ENCODE measurements around the gene OSGEP.

OSGEP gene

DNA sequence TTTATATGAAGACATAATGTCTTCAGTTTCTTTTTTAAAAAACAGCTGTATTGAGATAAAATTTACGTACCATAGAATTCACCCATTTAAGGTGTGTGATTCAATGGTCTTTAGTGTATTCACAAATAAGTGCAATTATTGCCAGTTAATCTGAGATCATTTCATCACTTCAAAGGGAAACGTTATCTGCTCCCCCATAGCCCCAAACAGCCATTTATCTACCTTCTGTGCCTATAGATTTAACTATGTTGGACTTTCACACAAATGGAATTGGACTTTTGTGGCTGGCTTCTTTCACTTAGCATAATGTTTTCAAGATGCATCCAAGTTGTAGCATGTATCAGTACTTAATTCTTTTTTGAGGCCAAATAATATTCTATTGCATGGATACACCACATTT lies 24.3 kb upstream of the OSGEP start:
- no peak for TF ChIP-seq FOXA1 (IDR thresholded peaks at IDR 0.05)
- no peak for TF ChIP-seq CTBP1 (IDR thresholded peaks at IDR 0.05; ENCODE audit: borderline replicate concordance)
- no peak for TF ChIP-seq NFRKB (IDR thresholded peaks at IDR 0.05)
- no peak for TF ChIP-seq SP1 (IDR thresholded peaks at IDR 0.05)
- TF ChIP-seq TARDBP (IDR thresholded peaks at IDR 0.05): no peak
- POLR2A ChIA-PET: interaction anchor here (1.6 to 2.1 kb wide), 2 partner anchors 9 to 17 kb away, joined by 4 to 7 read pairs; partner anchors contain the start of genes PIP4P1 and PNP
- DNase-seq (ENCODE audit: extremely low spot score): no peak
- CTCF ChIA-PET: no interaction called here

DNA sequence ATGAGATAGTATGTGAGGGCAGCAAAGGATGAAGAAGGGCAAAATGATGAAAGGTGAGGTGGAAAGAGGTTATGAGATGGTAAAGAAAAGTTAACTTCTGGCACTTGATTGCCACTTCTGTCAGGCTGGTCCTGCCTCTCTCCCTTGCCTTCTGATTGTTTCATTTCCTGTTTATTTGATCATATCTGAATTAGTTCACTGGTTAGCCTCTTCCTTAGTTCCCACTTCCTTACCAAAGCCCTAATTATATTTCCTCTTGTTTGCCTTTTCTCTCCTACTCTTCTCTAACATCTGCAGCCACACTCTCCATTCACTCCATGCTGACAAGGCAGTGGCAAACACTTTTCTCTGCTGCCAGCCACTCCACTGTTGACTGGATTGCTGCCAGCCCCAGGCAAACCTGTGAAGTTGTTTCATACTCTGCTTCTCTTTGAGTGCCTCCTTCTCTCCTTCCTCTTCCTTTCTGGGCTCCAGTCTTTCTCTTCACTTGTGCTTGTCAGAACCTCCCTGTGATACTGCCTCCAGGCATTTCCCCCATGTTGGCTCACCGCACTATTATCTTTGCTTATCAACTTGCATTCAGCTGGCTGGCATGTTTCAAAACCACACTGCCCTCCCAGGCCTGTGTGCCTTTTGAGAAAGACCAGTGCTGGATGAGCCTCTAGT lies 22.7 kb upstream of the OSGEP start:
- TF ChIP-seq L3MBTL2 (conservative IDR thresholded peaks at IDR 0.05) (no peak), TARDBP (IDR thresholded peaks at IDR 0.05) (no peak), SP1 (IDR thresholded peaks at IDR 0.05) (no peak), FOXA1 (IDR thresholded peaks at IDR 0.05) (no peak), HDGF (IDR thresholded peaks at IDR 0.05; ENCODE audit: borderline replicate concordance) (no peak), ELF4 (IDR thresholded peaks at IDR 0.05) (no peak), FOXM1 (IDR thresholded peaks at IDR 0.05; ENCODE audit: borderline replicate concordance) (no peak), CTBP1 (IDR thresholded peaks at IDR 0.05; ENCODE audit: borderline replicate concordance) (no peak), ZNF384 (IDR thresholded peaks at IDR 0.05) (no peak), BHLHE40 (IDR thresholded peaks at IDR 0.05; ENCODE audit: borderline replicate concordance) (no peak), NFRKB (IDR thresholded peaks at IDR 0.05) (no peak), LEF1 (IDR thresholded peaks at IDR 0.05; ENCODE audit: borderline replicate concordance) (no peak), FOXK2 (IDR thresholded peaks at IDR 0.05) (no peak), ARNT (IDR thresholded peaks at IDR 0.05) (no peak), SUZ12 (IDR thresholded peaks at IDR 0.05) (no peak)
- TF ChIP-seq, protein P1, sequence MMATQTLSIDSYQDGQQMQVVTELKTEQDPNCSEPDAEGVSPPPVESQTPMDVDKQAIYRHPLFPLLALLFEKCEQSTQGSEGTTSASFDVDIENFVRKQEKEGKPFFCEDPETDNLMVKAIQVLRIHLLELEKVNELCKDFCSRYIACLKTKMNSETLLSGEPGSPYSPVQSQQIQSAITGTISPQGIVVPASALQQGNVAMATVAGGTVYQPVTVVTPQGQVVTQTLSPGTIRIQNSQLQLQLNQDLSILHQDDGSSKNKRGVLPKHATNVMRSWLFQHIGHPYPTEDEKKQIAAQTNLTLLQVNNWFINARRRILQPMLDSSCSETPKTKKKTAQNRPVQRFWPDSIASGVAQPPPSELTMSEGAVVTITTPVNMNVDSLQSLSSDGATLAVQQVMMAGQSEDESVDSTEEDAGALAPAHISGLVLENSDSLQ (IDR thresholded peaks at IDR 0.05): no peak
- no peak for DNase-seq (ENCODE audit: extremely low spot score)
- ChIA-PET CTCF (interaction anchor here (0.6 kb wide), 1 partner anchor 164 kb away, joined by 5 read pairs; no protein-coding TSS in a partner anchor), POLR2A (interaction anchor here (1.6 to 2.1 kb wide), 3 partner anchors 8 to 22 kb away, joined by 4 to 7 read pairs (median 6); partner anchors contain the start of genes APEX1, PIP4P1 and PNP)

DNA sequence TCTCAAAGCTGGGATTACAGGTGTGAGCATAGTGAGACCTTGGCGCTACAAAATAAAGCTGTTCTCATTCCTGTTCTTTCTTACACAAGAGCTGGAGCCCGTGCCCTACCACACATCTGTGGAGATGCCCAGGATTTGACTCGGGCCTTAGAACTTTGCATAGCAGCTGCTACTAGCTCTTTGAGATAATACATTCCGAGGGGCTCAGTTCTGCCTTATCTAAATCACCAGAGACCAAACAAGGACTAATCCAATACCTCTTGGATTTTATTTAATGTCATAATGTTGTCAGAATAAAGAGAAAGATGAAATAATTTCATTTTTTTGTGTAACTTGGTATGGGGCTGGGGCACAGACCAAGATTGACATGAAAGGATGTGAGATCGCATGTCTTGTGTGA lies 22.2 kb upstream of the OSGEP start:
- TF ChIP-seq FOXK2 (IDR thresholded peaks at IDR 0.05): no peak
- no peak for TF ChIP-seq ZNF384 (IDR thresholded peaks at IDR 0.05)
- TF ChIP-seq CTBP1 (IDR thresholded peaks at IDR 0.05; ENCODE audit: borderline replicate concordance): no peak
- TF ChIP-seq LEF1 (IDR thresholded peaks at IDR 0.05; ENCODE audit: borderline replicate concordance): no peak
- TF ChIP-seq BHLHE40 (IDR thresholded peaks at IDR 0.05; ENCODE audit: borderline replicate concordance): no peak
- no peak for TF ChIP-seq FOXM1 (IDR thresholded peaks at IDR 0.05; ENCODE audit: borderline replicate concordance)
- no peak for TF ChIP-seq L3MBTL2 (conservative IDR thresholded peaks at IDR 0.05)
- no peak for TF ChIP-seq FOXA1 (IDR thresholded peaks at IDR 0.05)
- TF ChIP-seq TARDBP (IDR thresholded peaks at IDR 0.05): no peak
- TF ChIP-seq ARNT (IDR thresholded peaks at IDR 0.05): no peak
- TF ChIP-seq, protein P1 (IDR thresholded peaks at IDR 0.05): no peak
- TF ChIP-seq HDGF (IDR thresholded peaks at IDR 0.05; ENCODE audit: borderline replicate concordance): no peak
- no peak for TF ChIP-seq ELF4 (IDR thresholded peaks at IDR 0.05)
- no peak for TF ChIP-seq NFRKB (IDR thresholded peaks at IDR 0.05)
- no peak for TF ChIP-seq SUZ12 (IDR thresholded peaks at IDR 0.05)
- no peak for TF ChIP-seq SP1 (IDR thresholded peaks at IDR 0.05)
- CTCF ChIA-PET: no interaction called here
- DNase-seq (ENCODE audit: extremely low spot score): no peak
- POLR2A ChIA-PET: interaction anchor here (1.7 to 2.1 kb wide), 2 partner anchors 15 to 21 kb away, joined by 6 to 7 read pairs; partner anchors contain the start of genes APEX1 and PIP4P1

DNA sequence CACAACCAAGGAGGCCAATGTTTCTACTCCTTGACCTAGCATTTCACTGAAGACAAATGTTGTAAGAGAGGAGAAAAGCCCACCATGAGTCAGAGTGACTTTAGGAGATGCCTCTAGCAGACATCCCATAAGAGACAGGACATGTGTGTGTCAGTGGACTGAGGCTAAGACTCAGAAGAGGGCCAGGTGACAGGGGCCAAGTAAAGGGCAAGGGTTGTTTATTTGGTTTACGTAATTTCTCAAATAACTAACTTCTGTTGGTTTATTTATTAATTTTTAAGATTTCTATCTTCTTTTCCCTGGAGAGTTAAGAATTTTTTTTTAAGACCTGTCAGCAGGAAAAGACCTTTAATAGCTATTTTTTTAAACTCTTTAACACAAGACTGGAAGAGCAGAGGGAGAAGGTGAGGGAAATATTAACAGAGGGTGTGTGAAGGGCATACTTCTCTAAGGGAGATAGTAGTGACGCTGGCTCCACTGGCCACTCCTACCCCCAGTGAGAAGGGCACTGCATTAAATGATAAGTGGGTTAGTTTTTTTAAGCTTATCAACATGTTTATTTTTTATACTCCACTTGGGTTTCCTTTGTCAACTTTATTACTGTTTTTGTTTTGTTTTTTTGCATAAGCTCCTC lies 18.0 kb upstream of the OSGEP start:
- ChIA-PET POLR2A (no interaction called here), CTCF (interaction anchor here (0.6 kb wide), 1 partner anchor 158 kb away, joined by 3 read pairs; no protein-coding TSS in a partner anchor)
- TF ChIP-seq CTBP1 (IDR thresholded peaks at IDR 0.05; ENCODE audit: borderline replicate concordance) (no peak), BHLHE40 (IDR thresholded peaks at IDR 0.05; ENCODE audit: borderline replicate concordance) (no peak), NFRKB (IDR thresholded peaks at IDR 0.05) (no peak), SP1 (IDR thresholded peaks at IDR 0.05) (no peak), ARNT (IDR thresholded peaks at IDR 0.05) (no peak), FOXM1 (IDR thresholded peaks at IDR 0.05; ENCODE audit: borderline replicate concordance) (no peak), SUZ12 (IDR thresholded peaks at IDR 0.05) (no peak), L3MBTL2 (conservative IDR thresholded peaks at IDR 0.05) (no peak), HDGF (IDR thresholded peaks at IDR 0.05; ENCODE audit: borderline replicate concordance) (no peak), ZNF384 (IDR thresholded peaks at IDR 0.05) (no peak), LEF1 (IDR thresholded peaks at IDR 0.05; ENCODE audit: borderline replicate concordance) (no peak), FOXA1 (IDR thresholded peaks at IDR 0.05) (no peak), TARDBP (IDR thresholded peaks at IDR 0.05) (no peak), ELF4 (IDR thresholded peaks at IDR 0.05) (no peak), FOXK2 (IDR thresholded peaks at IDR 0.05) (no peak)
- TF ChIP-seq, protein P1 (IDR thresholded peaks at IDR 0.05): no peak
- DNase-seq (ENCODE audit: extremely low spot score): no peak

DNA sequence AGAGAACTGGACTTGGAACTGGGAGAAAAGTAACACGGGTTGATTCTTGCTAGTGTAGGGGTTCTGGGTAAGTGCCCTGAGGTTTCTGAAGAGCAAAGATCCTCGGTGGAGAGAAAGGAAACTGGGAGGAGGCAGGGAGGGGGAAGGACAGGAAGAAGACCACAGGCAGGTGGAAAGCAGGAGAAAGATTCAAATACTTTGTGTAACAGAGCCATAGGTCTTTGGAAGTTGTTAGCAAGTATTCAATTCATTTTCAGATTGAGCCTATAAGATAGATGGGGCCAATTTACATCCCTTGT lies 15.9 kb upstream of the OSGEP start:
- ChIA-PET CTCF (no interaction called here), POLR2A (interaction anchor here (1.4 to 4.0 kb wide), 8 partner anchors 10 to 140 kb away, joined by 3 to 47 read pairs (median 11); partner anchors contain the start of genes APEX1, OSGEP, PARP2 and PIP4P1)
- TF ChIP-seq, protein P1 (IDR thresholded peaks at IDR 0.05): no peak
- TF ChIP-seq L3MBTL2 (conservative IDR thresholded peaks at IDR 0.05) (no peak), CTBP1 (IDR thresholded peaks at IDR 0.05; ENCODE audit: borderline replicate concordance) (no peak), BHLHE40 (IDR thresholded peaks at IDR 0.05; ENCODE audit: borderline replicate concordance) (no peak)
- no peak for DNase-seq (ENCODE audit: extremely low spot score)
